Omental fat pad (tissue), 4 donors: ENCODE results near the gene ZNF700. TPM values are rescaled to one million over a fixed set of nuclear protein-coding genes. Genes with fewer than 3 reads are reported as not detected.
A peak's percentile ranks its signal among the peaks of the same experiment; 100 is the strongest.

Source experiments
- ATAC-seq: fragments of 150-250 bp; one replicate; pipeline ENCODE4 v1.9.1; 2016; ENCODE audit warnings: mild to moderate bottlenecking, moderate library complexity; ENCODE audit not compliant: low FRiP score
- DNase-seq: peaks from one replicate; pipeline ENCODE4 v3.0.0-alpha.2; 2019; ENCODE audit warnings: low spot score
- total RNA-seq, 4 donors: library from RNA; depleted of rRNA; stranded (reverse); fragments of >200 nt; gene quantifications; one replicate each; pipeline ENCODE4 v1.1.0, GENCODE V29; 2016
- TF ChIP-seq, protein P1 (sequence below), 3 donors: fragments of 450-650 bp; IDR thresholded peaks; one replicate each; pipeline ENCODE4 v1.5.1; 2016 to 2017; ENCODE audit warnings: antibody characterized with exemption in 3 of 3, mild to moderate bottlenecking in 3 of 3, moderate library complexity in 2 of 3

ZNF700 gene
- total RNA-seq, 4 donors from 2014 or later = 8.3 to 26.5 (median 10.4) TPM

DNA sequence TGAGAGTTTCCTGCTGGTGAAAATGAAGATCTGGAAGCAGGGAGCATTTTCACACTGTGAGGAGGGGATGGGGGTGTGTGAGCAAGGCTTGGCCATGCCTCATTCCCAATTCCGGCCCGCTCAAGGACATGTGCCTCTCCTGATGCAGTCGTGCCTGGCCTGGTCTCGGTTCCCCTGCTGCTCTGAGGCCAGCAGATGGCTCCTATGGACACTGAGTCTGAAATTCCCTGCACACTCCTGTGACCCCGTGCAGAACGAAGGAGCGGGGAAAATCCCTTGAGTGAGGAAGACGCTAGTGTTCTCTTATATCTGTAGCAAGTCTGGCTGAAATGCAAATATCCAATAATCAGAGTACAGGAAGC lies 39.6 kb downstream of the ZNF700 start:
- TF ChIP-seq, protein P1, sequence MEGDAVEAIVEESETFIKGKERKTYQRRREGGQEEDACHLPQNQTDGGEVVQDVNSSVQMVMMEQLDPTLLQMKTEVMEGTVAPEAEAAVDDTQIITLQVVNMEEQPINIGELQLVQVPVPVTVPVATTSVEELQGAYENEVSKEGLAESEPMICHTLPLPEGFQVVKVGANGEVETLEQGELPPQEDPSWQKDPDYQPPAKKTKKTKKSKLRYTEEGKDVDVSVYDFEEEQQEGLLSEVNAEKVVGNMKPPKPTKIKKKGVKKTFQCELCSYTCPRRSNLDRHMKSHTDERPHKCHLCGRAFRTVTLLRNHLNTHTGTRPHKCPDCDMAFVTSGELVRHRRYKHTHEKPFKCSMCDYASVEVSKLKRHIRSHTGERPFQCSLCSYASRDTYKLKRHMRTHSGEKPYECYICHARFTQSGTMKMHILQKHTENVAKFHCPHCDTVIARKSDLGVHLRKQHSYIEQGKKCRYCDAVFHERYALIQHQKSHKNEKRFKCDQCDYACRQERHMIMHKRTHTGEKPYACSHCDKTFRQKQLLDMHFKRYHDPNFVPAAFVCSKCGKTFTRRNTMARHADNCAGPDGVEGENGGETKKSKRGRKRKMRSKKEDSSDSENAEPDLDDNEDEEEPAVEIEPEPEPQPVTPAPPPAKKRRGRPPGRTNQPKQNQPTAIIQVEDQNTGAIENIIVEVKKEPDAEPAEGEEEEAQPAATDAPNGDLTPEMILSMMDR (IDR thresholded peaks at IDR 0.05) = no peak
- peak; percentile 57 for ATAC-seq
- DNase-seq = no peak

DNA sequence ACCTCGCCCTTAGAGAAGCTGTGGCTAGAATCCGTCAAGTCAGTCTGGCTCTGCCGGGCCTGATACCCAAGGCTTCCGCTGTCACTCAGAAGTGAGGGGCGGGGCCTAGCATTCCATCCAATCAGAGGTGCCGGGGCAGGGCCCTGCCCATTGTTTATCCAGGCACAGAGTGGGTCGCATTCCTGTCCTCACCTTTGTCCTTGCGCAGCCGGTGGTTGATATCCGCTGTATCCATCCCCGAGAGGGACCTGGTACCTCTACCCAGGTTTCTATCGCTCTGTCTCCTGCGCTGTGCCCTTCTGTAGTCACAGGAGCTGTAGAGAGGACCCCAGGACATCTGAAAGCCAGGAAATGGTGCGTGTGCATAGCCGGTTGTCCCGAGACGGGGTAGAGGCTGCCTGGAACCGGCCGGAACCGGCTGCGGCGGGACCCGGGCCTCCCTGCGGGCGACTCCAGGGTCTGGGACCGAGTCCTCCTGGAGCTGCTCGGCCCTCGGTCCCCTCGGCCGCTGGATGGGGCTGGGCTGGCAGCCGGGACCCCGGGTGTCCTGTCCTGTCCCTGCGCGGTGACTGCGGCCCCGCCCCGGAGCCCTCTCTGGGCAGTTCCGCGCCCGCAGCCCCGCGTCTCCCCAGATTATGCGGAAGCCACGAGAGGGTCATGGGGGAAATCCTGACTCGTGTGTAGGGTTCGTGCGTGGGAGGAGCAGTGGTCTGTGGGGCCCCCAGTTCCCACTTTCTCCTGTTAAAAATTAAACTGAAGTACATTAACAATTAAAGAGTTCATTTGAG lies 40.1 kb downstream of the ZNF700 start, which contains the start of gene ZNF763:
Gene ZNF763 (plus strand): TSS at position 183 of the 788 bp plus-strand sequence. CDS start 169 bp downstream, at position 352.
- DNase-seq (peak; percentile 97), ATAC-seq (peak; percentile 97)
- TF ChIP-seq, protein P1 (IDR thresholded peaks at IDR 0.05) = no peak

DNA sequence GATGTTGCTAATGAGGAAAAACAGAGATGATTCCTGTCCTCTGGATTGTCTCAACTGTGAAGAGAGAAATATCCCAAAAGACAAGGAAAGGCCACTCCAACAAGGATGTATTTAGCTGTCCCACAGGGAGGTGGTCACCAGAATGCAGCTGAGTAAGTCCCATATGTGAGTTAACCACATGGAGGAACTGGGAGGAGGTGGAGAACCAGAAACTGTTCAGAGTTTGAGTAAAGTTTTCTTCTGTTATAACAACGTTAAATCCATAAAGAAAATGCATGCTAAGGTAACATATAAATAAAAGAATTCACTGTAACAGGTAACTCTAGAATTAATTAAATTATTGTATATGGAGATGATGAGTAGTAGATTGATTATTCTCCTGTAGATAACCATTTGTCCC lies 45.3 kb downstream of the ZNF700 start:
- DNase-seq (no peak), ATAC-seq (no peak)
- TF ChIP-seq, protein P1 (IDR thresholded peaks at IDR 0.05) = no peak

DNA sequence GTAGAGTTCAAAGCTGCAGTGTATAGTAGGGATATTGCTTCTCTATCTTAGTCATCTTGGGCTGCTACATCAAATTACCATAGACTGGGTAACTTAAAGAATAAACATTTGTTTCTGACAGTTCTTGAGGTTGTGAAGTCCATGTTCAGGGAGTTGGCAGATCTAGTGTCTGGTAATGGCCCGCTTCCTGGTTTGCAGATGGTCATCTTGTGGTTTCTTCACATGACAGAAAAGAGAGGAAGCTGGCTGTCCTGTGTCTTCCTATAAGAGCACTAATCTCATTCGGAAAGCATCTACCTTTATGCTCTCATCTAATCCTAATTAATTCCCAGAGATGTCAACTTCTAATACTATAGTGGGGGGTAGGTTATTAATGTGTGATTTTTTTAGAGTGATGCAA lies 46.1 kb downstream of the ZNF700 start:
- no peak for ATAC-seq
- DNase-seq = no peak
- TF ChIP-seq, protein P1 (IDR thresholded peaks at IDR 0.05) = no peak

DNA sequence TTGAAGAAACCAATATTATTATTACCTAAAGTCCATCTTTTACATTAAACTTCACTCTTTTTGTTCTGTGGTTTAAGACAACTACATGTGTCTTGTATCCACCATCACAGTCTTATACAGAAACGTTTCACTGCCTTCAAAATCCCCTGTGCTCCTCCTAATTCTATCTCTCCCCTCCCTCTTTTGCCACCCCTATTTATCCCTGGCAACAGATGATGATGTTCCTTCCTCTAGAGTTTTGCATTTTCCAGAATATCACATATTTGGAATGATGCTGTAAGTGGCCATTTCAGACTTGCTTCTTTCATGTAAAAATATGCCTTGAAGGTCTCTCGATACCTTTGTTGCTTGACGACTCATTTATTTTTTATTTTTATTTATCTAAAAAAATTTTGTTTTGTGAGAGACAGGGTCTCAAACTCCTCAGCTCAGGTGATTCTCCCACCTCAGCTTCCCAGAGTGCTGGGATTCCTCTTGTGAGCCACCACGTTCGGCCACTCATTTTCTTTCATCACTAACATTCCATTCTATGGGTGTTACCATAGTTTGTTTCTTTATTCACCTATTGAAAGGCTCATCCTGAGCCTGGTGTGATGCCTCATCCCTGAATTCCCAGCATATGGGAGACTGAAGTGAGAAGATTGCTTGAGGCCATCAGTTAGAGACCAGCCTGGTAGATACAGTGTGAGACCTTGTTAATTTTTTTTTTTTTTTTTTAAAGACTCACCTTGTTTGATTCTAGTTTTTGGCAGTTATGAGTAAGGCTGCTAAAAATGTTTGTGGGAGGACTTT lies 48.3 kb downstream of the ZNF700 start:
- ATAC-seq = no peak
- no peak for DNase-seq
- TF ChIP-seq, protein P1 (IDR thresholded peaks at IDR 0.05) = no peak

DNA sequence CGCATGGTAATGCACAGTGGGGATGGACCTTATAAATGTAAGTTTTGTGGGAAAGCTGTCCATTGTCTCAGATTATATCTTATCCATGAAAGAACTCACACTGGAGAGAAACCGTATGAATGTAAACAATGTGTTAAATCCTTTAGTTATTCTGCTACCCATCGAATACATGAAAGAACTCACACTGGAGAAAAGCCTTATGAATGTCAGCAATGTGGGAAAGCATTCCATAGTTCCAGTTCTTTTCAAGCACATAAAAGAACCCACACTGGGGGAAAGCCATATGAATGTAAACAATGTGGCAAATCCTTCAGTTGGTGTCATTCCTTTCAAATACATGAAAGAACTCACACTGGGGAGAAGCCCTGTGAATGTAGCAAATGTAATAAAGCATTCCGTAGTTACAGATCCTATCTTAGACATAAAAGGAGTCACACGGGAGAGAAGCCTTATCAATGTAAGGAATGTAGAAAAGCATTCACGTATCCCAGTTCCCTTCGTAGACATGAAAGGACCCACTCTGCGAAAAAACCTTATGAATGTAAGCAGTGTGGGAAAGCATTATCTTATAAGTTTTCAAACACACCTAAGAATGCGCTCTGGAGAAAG lies 53.7 kb downstream of the ZNF700 start:
- DNase-seq (no peak), ATAC-seq (no peak)
- TF ChIP-seq, protein P1 (IDR thresholded peaks at IDR 0.05) = no peak
